HG02981 (cell line): ENCODE data around the gene CFHR1.
A peak's percentile ranks its signal among the peaks of the same experiment; 100 is the strongest.
"Not testable (repeated sequence)": the region's sequence is repeated elsewhere in the genome, so short reads cannot be mapped to it uniquely, and the experiment has no call there.

Source experiments
- ATAC-seq: cut with Tn5 transposase; IDR thresholded peaks from one replicate; pipeline ENCODE4 v1.9.1; 2021; ENCODE audit warnings: mild to moderate bottlenecking, moderate library complexity; ENCODE audit not compliant: unreplicated experiment

The CFHR1 gene

GRCh38 chr1:196819531-196819930 is at the start of gene CFHR1:
CFHR1 (plus strand) TSS chr1:196819731; CDS start chr1:196819845, 114 bp downstream.
- ATAC-seq: not testable (repeated sequence)

GRCh38 chr1:196769823-196770222 is 49.7 kb upstream of the CFHR1 start:
- ATAC-seq: not testable (repeated sequence)

GRCh38 chr1:196773713-196774112 is 45.8 kb upstream of the CFHR1 start:
- ATAC-seq: no peak

- no peak for ATAC-seq
Measured at GRCh38 chr1:196774175-196774574, 45.4 kb upstream of the CFHR1 start.

- ATAC-seq: peak; percentile 75
Measured at GRCh38 chr1:196774603-196775002, 44.9 kb upstream of the CFHR1 start, which contains the start of gene CFHR3. CFHR3 (plus strand) TSS chr1:196774840; CDS start chr1:196774887, 47 bp downstream.

GRCh38 chr1:196777603-196778002 is 41.9 kb upstream of the CFHR1 start:
- no peak for ATAC-seq

- ATAC-seq: no peak
Measured at GRCh38 chr1:196779093-196779492, 40.4 kb upstream of the CFHR1 start.

GRCh38 chr1:196791252-196791651 is 28.3 kb upstream of the CFHR1 start:
- ATAC-seq: not testable (repeated sequence)

- ATAC-seq: not testable (repeated sequence)
Measured at GRCh38 chr1:196794103-196794502, 25.4 kb upstream of the CFHR1 start.

GRCh38 chr1:196797891-196798290 is 21.6 kb upstream of the CFHR1 start:
- no peak for ATAC-seq

GRCh38 chr1:196801920-196802319 is 17.6 kb upstream of the CFHR1 start:
- ATAC-seq: not testable (repeated sequence)

- ATAC-seq: no peak
Measured at GRCh38 chr1:196808529-196809235, 10.8 kb upstream of the CFHR1 start.

- not testable (repeated sequence) for ATAC-seq
Measured at GRCh38 chr1:196817442-196817841, 2.1 kb upstream of the CFHR1 start.

- peak; percentile 97 for ATAC-seq
Measured at GRCh38 chr1:196827860-196828259, 8.3 kb downstream of the CFHR1 start.

GRCh38 chr1:196849613-196850492 is 30.3 kb downstream of the CFHR1 start:
- ATAC-seq: not testable (repeated sequence)

- no peak for ATAC-seq
Measured at GRCh38 chr1:196856053-196856452, 36.5 kb downstream of the CFHR1 start.

- ATAC-seq: no peak
Measured at GRCh38 chr1:196857188-196857587, 37.7 kb downstream of the CFHR1 start.

GRCh38 chr1:196858811-196859210 is 39.3 kb downstream of the CFHR1 start:
- ATAC-seq: no peak

- no peak for ATAC-seq
Measured at GRCh38 chr1:196860323-196860884, 40.9 kb downstream of the CFHR1 start.

GRCh38 chr1:196861429-196861828 is 41.9 kb downstream of the CFHR1 start:
- ATAC-seq: no peak

- ATAC-seq: no peak
Measured at GRCh38 chr1:196866974-196867373, 47.4 kb downstream of the CFHR1 start.
